ENCODE results near the gene CR1. TPM values are rescaled to one million over a fixed set of nuclear protein-coding genes. Genes with fewer than 3 reads are reported as not detected.

The CR1 gene
- polyA plus RNA-seq, 4 donors, result under 0.01 to 1.4 (median 0.40) TPM; not detected in 1

DNA sequence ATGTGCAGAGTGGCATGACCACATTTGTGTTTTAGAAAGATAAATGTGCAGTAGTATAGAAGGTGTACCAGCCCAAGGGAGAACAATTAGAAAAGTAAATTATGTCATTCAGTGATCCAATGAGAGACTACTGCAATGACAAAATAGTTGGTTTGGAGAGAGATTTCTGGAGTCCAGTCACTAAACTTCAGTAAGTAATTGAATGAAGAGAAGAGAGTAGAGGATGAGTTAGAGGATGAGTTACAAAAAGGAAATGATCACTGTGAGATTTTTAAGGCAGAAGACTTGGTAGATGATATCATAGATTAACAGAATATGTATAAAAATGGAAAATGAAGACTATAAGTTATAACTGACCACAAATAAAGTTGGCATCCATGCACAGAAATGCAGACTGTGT, 33.4 kb upstream of the CR1 start:
- no peak overlapping the region for H3K4me3 ChIP-seq (ENCODE audit: low read depth in 1 of 3, low read length in 3 of 3)
- H3K27ac ChIP-seq (ENCODE audit: low read depth in 1 of 3, low read length in 2 of 3), result no peak overlapping the region
- DNase-seq, result no peak
- no peaks in the 10 kb centered on the region for H3K9me3 ChIP-seq (ENCODE audit: control insufficient read depth in 2 of 2, insufficient read depth in 1 of 2, low read depth in 1 of 2, low read length in 1 of 2)
- no peaks in the 10 kb centered on the region for H3K4me1 ChIP-seq (ENCODE audit: control insufficient read depth in 3 of 3, insufficient read depth in 2 of 3, low read depth in 1 of 3, low read length in 2 of 3)
- H3K27me3 ChIP-seq (ENCODE audit: control insufficient read depth in 3 of 3, insufficient read depth in 3 of 3, low read length in 3 of 3), result peaks cover 0 to 16% (median 0%) of the 10 kb centered on the region in 3 donors
- no peak for FAIRE-seq
- H3K36me3 ChIP-seq (ENCODE audit: control insufficient read depth in 3 of 3, insufficient read depth in 2 of 3, low read depth in 1 of 3, low read length in 3 of 3), result no peaks in the 10 kb centered on the region

DNA sequence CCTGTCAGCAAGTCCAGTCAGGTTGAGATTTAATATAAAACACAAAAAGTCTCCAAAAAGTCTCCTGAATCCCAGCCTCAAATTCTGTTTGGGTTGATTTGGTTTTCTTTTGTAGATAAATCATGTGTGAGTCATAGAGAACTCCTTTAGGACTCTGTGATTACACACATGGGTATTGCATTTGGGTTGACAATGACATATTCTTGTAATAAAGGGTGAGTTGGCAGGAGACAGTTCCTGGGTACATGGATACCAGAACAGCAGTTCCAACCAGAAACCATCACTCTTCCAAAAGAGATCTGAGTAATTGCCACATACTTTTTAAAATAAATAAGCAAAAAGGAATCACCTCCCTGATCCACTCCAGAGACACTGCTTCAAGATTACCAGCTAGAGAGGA, 32.9 kb upstream of the CR1 start:
- Histone ChIP-seq H3K27me3 (ENCODE audit: control insufficient read depth in 3 of 3, insufficient read depth in 3 of 3, low read length in 3 of 3) (peaks cover 0 to 11% (median 0%) of the 10 kb centered on the region in 3 donors), H3K27ac (ENCODE audit: low read depth in 1 of 3, low read length in 2 of 3) (no peak overlapping the region), H3K9me3 (ENCODE audit: control insufficient read depth in 2 of 2, insufficient read depth in 1 of 2, low read depth in 1 of 2, low read length in 1 of 2) (no peaks in the 10 kb centered on the region), H3K36me3 (ENCODE audit: control insufficient read depth in 3 of 3, insufficient read depth in 2 of 3, low read depth in 1 of 3, low read length in 3 of 3) (no peaks in the 10 kb centered on the region), H3K4me1 (ENCODE audit: control insufficient read depth in 3 of 3, insufficient read depth in 2 of 3, low read depth in 1 of 3, low read length in 2 of 3) (no peaks in the 10 kb centered on the region), H3K4me3 (ENCODE audit: low read depth in 1 of 3, low read length in 3 of 3) (no peak overlapping the region)
- DNase-seq, result no peak
- no peak for FAIRE-seq

DNA sequence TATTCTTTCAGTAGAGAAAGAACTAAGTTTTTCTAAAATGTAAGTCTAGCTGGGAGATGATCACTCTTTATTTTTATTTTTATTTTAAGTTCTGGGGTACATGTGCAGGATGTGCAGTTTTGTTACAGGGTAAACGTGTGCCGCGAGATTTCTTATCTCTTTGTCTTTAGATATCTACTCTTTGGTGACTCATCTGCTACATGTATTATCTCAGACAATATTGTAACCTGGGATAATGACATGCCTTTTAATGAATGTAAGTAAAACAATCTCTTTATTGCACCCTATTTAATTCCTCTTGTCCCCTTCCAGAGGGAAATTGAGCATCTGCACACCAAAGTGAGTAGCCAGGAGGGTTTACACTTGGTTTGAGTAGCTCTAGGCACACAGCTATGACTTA, 32.4 kb upstream of the CR1 start:
- DNase-seq, result no peak
- FAIRE-seq, result no peak
- 28 to 73% (median 51%) methylated on average over 3 of the region's 3 CpGs for WGBS, 3 donors
- no peaks in the 10 kb centered on the region for H3K4me1 ChIP-seq (ENCODE audit: control insufficient read depth in 3 of 3, insufficient read depth in 2 of 3, low read depth in 1 of 3, low read length in 2 of 3)
- no peaks in the 10 kb centered on the region for H3K9me3 ChIP-seq (ENCODE audit: control insufficient read depth in 2 of 2, insufficient read depth in 1 of 2, low read depth in 1 of 2, low read length in 1 of 2)
- H3K27me3 ChIP-seq (ENCODE audit: control insufficient read depth in 3 of 3, insufficient read depth in 3 of 3, low read length in 3 of 3), result peaks cover 0 to 10% (median 0%) of the 10 kb centered on the region in 3 donors
- H3K27ac ChIP-seq (ENCODE audit: low read depth in 1 of 3, low read length in 2 of 3), result no peak overlapping the region
- H3K36me3 ChIP-seq (ENCODE audit: control insufficient read depth in 3 of 3, insufficient read depth in 2 of 3, low read depth in 1 of 3, low read length in 3 of 3), result no peaks in the 10 kb centered on the region
- H3K4me3 ChIP-seq (ENCODE audit: low read depth in 1 of 3, low read length in 3 of 3), result no peak overlapping the region

DNA sequence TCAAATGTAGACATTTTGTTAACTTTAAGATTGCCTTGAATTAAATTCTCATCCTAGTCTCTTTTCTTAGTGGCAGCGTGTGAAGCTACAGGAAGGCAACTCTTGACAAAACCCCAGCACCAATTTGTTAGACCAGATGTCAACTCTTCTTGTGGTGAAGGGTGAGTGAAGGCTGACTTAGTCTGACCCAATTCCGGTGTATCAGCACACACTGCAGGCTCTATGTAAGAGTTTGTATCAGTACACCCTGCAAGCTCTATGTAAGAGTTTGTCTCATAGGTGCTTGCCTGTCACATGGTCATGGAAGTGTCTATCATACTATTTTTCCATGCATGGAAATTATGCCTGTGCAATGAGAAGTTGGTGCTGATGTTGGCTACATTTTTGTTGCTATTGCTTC, 25.0 kb upstream of the CR1 start:
- peaks cover 0 to 3% (median 0%) of the 10 kb centered on the region in 3 donors for H3K36me3 ChIP-seq (ENCODE audit: control insufficient read depth in 3 of 3, insufficient read depth in 2 of 3, low read depth in 1 of 3, low read length in 3 of 3)
- peak in 1 of 2 donors; percentile 39 for DNase-seq
- peaks cover 0 to 11% (median 0%) of the 10 kb centered on the region in 3 donors for H3K27me3 ChIP-seq (ENCODE audit: control insufficient read depth in 3 of 3, insufficient read depth in 3 of 3, low read length in 3 of 3)
- FAIRE-seq, result no peak
- no peaks in the 10 kb centered on the region for H3K9me3 ChIP-seq (ENCODE audit: control insufficient read depth in 2 of 2, insufficient read depth in 1 of 2, low read depth in 1 of 2, low read length in 1 of 2)
- H3K4me3 ChIP-seq (ENCODE audit: low read depth in 1 of 3, low read length in 3 of 3), result no peak overlapping the region
- H3K4me1 ChIP-seq (ENCODE audit: control insufficient read depth in 3 of 3, insufficient read depth in 2 of 3, low read depth in 1 of 3, low read length in 2 of 3), result no peaks in the 10 kb centered on the region
- WGBS, 3 donors, result 72 to 88% (median 84%) methylated on average over 2 of the region's 2 CpGs
- no peak overlapping the region for H3K27ac ChIP-seq (ENCODE audit: low read depth in 1 of 3, low read length in 2 of 3)

DNA sequence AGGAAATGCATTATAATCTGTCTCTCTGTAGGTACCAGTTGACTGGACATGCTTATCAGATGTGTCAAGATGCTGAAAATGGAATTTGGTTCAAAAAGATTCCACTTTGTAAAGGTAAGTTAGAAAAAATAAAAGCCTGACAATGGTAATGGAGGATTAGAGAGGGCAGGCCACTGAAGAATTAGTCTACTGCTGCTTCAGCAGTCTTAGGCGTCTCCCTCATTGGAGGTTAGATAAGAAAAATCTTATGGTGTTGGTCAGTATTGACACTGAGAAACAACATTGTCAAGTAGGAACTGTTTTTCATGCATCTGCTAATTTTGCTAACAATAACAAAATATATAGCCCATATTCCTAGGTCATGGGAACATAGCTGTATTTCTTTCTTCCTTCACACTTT, 21.7 kb upstream of the CR1 start:
- H3K9me3 ChIP-seq (ENCODE audit: control insufficient read depth in 2 of 2, insufficient read depth in 1 of 2, low read depth in 1 of 2, low read length in 1 of 2), result no peaks in the 10 kb centered on the region
- FAIRE-seq, result no peak
- WGBS, 3 donors, result 94 to 100% (median 95%) methylated on average over 1 of the region's 1 CpG

DNA sequence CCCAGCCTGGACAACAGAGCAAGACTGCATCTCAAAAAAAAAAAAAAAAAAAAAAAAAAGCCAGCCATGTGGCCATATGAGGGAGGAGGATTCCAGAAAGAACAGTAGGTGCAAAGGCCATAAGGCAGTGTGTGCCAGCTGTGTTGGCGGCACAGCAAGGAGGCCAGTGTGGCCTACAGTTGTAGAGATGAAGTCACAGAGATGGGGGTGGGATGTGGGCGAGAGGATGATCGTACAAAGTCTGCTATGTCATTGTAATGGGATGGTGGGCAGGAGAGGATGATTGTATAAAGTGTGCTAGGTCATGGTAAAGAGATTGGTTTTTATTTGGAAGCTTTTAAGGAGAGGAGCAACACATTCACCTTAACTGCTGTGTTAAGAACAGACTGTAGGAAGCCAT, 9.8 kb upstream of the CR1 start:
- H3K4me3 ChIP-seq (ENCODE audit: low read depth in 1 of 3, low read length in 3 of 3), result no peak overlapping the region
- FAIRE-seq, result no peak
- 71 to 92% (median 90%) methylated on average over 3 of the region's 3 CpGs for WGBS, 3 donors
- H3K27me3 ChIP-seq (ENCODE audit: control insufficient read depth in 3 of 3, insufficient read depth in 3 of 3, low read length in 3 of 3), result peaks cover 0 to 6% (median 0%) of the 10 kb centered on the region in 3 donors
- no peaks in the 10 kb centered on the region for H3K9me3 ChIP-seq (ENCODE audit: control insufficient read depth in 2 of 2, insufficient read depth in 1 of 2, low read depth in 1 of 2, low read length in 1 of 2)
- no peaks in the 10 kb centered on the region for H3K36me3 ChIP-seq (ENCODE audit: control insufficient read depth in 3 of 3, insufficient read depth in 2 of 3, low read depth in 1 of 3, low read length in 3 of 3)
- no peak for DNase-seq
- no peak overlapping the region for H3K27ac ChIP-seq (ENCODE audit: low read depth in 1 of 3, low read length in 2 of 3)
- no peaks in the 10 kb centered on the region for H3K4me1 ChIP-seq (ENCODE audit: control insufficient read depth in 3 of 3, insufficient read depth in 2 of 3, low read depth in 1 of 3, low read length in 2 of 3)

More for the DNA sequence above, 21.7 kb upstream of the CR1 start:
- peaks cover 0 to 10% (median 0%) of the 10 kb centered on the region in 3 donors for H3K27me3 ChIP-seq (ENCODE audit: control insufficient read depth in 3 of 3, insufficient read depth in 3 of 3, low read length in 3 of 3)
- H3K27ac ChIP-seq (ENCODE audit: low read depth in 1 of 3, low read length in 2 of 3), result no peak overlapping the region
- H3K4me3 ChIP-seq (ENCODE audit: low read depth in 1 of 3, low read length in 3 of 3), result no peak overlapping the region
- peaks cover 0 to 3% (median 0%) of the 10 kb centered on the region in 3 donors for H3K36me3 ChIP-seq (ENCODE audit: control insufficient read depth in 3 of 3, insufficient read depth in 2 of 3, low read depth in 1 of 3, low read length in 3 of 3)
- no peak for DNase-seq
- no peaks in the 10 kb centered on the region for H3K4me1 ChIP-seq (ENCODE audit: control insufficient read depth in 3 of 3, insufficient read depth in 2 of 3, low read depth in 1 of 3, low read length in 2 of 3)

DNA sequence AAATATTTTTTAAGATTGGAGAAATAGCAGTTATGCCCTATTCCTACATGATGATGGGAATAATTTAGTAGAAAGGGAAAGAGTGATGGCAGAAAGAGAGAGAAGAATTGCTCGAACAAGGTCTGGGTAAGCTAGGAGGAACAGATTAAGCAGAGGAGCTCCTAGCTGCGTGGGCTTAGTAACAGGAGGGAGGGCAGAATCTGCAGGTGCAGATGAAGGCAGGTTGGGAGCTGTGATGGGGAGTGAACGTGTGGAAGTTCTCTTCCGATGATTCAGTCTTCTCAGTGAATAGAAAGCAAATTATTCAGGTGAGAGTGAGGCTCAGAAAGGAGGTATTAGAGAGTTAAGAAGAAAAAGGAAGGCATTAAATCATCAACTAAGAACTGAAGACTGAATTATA, 8.3 kb upstream of the CR1 start:
- no peak for FAIRE-seq

DNA sequence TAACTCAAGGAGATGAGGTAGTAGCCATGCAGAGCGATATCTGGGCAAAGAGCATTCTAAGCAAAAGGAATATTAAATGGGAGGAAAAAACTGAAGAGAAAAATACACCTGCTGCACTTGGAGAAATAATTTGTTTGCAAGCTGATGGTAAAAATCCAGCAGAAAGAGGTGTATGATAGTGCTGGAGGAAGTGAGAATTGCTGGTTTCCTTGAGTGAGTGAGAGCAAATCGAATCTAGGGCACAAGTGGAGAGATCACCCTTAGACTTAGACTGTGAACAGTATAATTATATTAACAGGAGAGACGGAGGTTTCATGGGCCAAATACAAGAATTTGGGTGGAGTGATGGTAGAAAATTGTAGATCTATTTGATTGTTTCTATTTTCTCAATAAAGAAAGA, 2.7 kb upstream of the CR1 start:
- FAIRE-seq, result no peak
- no peak for DNase-seq
- Histone ChIP-seq H3K9me3 (ENCODE audit: control insufficient read depth in 2 of 2, insufficient read depth in 1 of 2, low read depth in 1 of 2, low read length in 1 of 2) (no peaks in the 10 kb centered on the region), H3K27me3 (ENCODE audit: control insufficient read depth in 3 of 3, insufficient read depth in 3 of 3, low read length in 3 of 3) (peaks cover 0 to 34% (median 4%) of the 10 kb centered on the region in 3 donors), H3K27ac (ENCODE audit: low read depth in 1 of 3, low read length in 2 of 3) (no peak overlapping the region), H3K4me1 (ENCODE audit: control insufficient read depth in 3 of 3, insufficient read depth in 2 of 3, low read depth in 1 of 3, low read length in 2 of 3) (no peaks in the 10 kb centered on the region), H3K36me3 (ENCODE audit: control insufficient read depth in 3 of 3, insufficient read depth in 2 of 3, low read depth in 1 of 3, low read length in 3 of 3) (no peaks in the 10 kb centered on the region), H3K4me3 (ENCODE audit: low read depth in 1 of 3, low read length in 3 of 3) (no peak overlapping the region)
- WGBS, 3 donors, result 77 to 84% (median 84%) methylated on average over 3 of the region's 3 CpGs

More for the DNA sequence above, 8.3 kb upstream of the CR1 start:
- no peak overlapping the region for H3K27ac ChIP-seq (ENCODE audit: low read depth in 1 of 3, low read length in 2 of 3)
- H3K4me1 ChIP-seq (ENCODE audit: control insufficient read depth in 3 of 3, insufficient read depth in 2 of 3, low read depth in 1 of 3, low read length in 2 of 3), result no peaks in the 10 kb centered on the region
- H3K36me3 ChIP-seq (ENCODE audit: control insufficient read depth in 3 of 3, insufficient read depth in 2 of 3, low read depth in 1 of 3, low read length in 3 of 3), result no peaks in the 10 kb centered on the region
- H3K4me3 ChIP-seq (ENCODE audit: low read depth in 1 of 3, low read length in 3 of 3), result no peak overlapping the region
- WGBS, 3 donors, result 77 to 83% (median 81%) methylated on average over 4 of the region's 4 CpGs
- peaks cover 0 to 8% (median 0%) of the 10 kb centered on the region in 3 donors for H3K27me3 ChIP-seq (ENCODE audit: control insufficient read depth in 3 of 3, insufficient read depth in 3 of 3, low read length in 3 of 3)
- no peak for DNase-seq
- no peaks in the 10 kb centered on the region for H3K9me3 ChIP-seq (ENCODE audit: control insufficient read depth in 2 of 2, insufficient read depth in 1 of 2, low read depth in 1 of 2, low read length in 1 of 2)

DNA sequence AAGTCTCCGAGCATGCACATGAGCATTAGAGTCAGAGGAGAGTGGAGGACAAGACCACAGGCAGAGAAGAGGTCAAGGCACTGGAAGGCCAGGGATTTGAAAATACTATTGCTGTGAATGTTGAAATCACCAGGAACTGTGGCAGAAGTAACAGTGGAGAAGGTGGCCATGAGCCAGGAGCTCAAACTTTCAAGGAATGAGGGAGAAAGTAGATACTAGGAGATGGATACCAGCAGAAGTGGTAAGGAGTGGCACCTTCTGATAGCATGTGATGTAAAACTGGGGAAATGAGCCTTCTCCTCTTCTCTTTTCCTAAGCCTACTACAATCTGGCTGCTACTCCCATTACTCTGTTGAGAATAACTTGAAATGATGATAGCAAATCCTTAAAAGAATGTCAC, 1.8 kb upstream of the CR1 start:
- H3K4me1 ChIP-seq (ENCODE audit: control insufficient read depth in 3 of 3, insufficient read depth in 2 of 3, low read depth in 1 of 3, low read length in 2 of 3), result no peaks in the 10 kb centered on the region
- H3K36me3 ChIP-seq (ENCODE audit: control insufficient read depth in 3 of 3, insufficient read depth in 2 of 3, low read depth in 1 of 3, low read length in 3 of 3), result no peaks in the 10 kb centered on the region
- no peaks in the 10 kb centered on the region for H3K9me3 ChIP-seq (ENCODE audit: control insufficient read depth in 2 of 2, insufficient read depth in 1 of 2, low read depth in 1 of 2, low read length in 1 of 2)
- H3K27ac ChIP-seq (ENCODE audit: low read depth in 1 of 3, low read length in 2 of 3), result no peak overlapping the region
- no peak overlapping the region for H3K4me3 ChIP-seq (ENCODE audit: low read depth in 1 of 3, low read length in 3 of 3)
- WGBS, 3 donors, result 75 to 100% (median 94%) methylated on average over 1 of the region's 1 CpG
- DNase-seq (no peak), FAIRE-seq (no peak)
- peaks cover 0 to 34% (median 4%) of the 10 kb centered on the region in 3 donors for H3K27me3 ChIP-seq (ENCODE audit: control insufficient read depth in 3 of 3, insufficient read depth in 3 of 3, low read length in 3 of 3)
